ENCODE results near the gene MCM3AP.

DNA sequence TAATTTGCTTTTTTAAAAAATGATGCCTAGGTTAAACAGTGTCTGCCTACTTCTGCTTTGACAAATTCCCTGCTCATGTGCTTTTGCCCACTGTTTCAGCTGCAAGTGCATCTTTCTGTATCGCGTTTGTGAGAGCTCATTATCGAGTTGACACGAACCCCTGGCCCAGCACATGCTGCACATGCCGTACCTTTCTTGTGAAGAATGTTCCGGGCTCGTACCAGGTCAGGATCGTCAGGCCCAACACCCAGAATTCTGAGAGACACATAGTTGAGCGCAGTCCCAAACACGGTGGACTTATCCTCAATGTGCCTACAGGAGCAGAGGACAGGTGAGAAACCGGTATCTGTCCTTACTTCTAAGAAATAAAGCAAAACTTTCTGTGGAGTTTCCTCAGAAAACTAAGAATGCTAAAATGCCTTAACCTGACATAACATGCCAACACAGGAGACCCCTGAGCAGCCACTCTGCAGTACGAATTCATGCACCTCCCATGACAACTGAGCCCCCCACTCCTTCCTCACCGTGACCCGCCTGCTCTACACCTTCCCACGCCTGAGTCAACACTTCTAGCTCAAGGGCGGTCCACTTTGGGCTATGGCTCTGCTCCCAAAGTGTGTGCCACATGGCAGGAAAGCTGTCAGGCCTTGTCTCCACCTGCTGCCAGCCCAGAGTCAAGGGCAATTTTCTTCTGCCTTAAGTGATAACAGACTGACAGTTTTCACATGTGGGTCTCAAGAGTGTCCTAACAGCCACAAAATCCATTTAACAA is 63.6 kb downstream of the MCM3AP start:
- TF ChIP-seq EP300 (IDR thresholded peaks at IDR 0.05) (no peak), POLR2AphosphoS5 (IDR thresholded peaks at IDR 0.05) (no peak)
- TF ChIP-seq, protein P1, sequence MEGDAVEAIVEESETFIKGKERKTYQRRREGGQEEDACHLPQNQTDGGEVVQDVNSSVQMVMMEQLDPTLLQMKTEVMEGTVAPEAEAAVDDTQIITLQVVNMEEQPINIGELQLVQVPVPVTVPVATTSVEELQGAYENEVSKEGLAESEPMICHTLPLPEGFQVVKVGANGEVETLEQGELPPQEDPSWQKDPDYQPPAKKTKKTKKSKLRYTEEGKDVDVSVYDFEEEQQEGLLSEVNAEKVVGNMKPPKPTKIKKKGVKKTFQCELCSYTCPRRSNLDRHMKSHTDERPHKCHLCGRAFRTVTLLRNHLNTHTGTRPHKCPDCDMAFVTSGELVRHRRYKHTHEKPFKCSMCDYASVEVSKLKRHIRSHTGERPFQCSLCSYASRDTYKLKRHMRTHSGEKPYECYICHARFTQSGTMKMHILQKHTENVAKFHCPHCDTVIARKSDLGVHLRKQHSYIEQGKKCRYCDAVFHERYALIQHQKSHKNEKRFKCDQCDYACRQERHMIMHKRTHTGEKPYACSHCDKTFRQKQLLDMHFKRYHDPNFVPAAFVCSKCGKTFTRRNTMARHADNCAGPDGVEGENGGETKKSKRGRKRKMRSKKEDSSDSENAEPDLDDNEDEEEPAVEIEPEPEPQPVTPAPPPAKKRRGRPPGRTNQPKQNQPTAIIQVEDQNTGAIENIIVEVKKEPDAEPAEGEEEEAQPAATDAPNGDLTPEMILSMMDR (IDR thresholded peaks at IDR 0.05) = no peak

Data from sigmoid colon (tissue), 4 donors.